DMS79 treated with DMSO at 0.1 percent for 48 hours (cell line): ENCODE data around the gene LIN28B.
"Not testable (repeated sequence)": the region's sequence is repeated elsewhere in the genome, so short reads cannot be mapped to it uniquely, and the experiment has no call there.

Experiments used
- DNase-seq: peaks from one replicate; lab custom pipeline; 2025; lab: John Stamatoyannopoulos, UW

LIN28B gene

DNA sequence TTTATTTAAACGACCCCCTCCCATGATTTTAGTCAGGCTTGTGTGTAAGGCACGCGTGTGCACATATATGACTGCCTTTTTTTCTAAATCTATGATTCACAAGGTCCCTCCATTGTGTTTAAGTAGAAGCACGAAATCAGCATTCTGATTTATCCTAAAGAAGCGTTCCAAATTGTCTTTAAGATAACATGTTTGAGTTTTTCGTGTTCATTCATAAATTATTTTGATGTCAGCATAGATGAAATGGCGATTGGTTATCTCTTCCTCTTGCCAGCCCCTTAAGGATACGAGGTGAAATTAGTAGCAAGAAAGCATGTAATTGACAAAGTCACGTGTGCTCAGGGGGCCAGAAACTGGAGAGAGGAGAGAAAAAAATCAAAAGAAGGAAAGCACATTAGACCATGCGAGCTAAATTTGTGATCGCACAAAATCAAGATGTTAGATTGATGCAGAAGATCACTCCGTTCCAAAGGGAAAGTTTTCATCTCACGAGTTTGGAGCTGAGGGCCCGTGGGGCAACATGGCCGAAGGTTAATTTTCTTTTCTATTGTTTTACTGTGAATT, at the start of gene LIN28B:
Gene LIN28B, plus strand, starts transcription at position 377 of the 564 bp plus-strand sequence. Its CDS starts 144 bp downstream, at position 521.
- DNase-seq: peak; percentile 6

DNA sequence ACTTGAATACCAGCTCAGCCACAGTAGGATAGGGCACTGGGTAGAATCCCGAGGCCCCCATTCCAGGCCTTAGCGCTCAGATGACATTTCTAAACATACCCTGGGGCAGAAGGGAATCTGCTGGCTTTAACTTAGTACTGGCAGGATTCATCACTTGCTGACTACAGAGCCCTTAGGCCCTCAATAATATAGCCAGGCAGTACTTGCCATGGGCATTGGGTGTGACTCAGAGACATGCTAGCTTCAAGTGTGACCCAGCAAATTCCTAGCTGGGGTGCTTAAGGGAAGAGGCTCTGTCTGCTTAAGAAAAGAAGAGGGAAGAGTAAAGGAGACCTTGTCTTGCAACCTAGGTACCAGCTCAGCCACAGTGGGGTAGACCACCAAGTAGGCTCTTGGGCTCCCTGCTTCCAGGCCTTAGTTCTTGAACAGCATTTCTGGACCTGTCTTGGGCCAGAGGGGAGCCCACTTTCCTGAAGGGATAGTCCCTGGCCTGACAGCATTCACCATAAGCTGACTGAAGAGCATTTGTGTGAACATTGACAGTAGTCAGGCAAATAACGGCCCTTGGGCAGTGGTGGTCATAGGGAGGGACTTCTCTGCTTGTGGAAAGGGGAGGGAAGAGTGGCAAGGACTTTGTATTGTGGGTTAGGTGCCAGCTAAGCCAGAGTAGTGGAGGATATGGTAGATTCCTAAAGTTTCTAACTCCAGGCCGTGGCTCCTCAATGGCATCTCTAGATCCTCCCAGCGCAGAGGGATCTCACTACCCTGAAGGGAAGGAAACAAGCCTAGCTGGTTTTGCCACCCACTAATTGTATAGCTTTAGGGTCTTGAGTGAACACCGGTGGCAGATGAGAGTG, 48.6 kb upstream of the LIN28B start:
- DNase-seq: no peak

GRCh38 chr6:104908888-104909525, 47.9 kb upstream of the LIN28B start:
- DNase-seq: no peak

- no peak for DNase-seq
These were observed 35.0 kb upstream of the LIN28B start for GRCh38 chr6:104921896-104922295.

- no peak for DNase-seq
These were observed 28.8 kb upstream of the LIN28B start for GRCh38 chr6:104928141-104928540.

- DNase-seq: no peak
These were observed 27.6 kb upstream of the LIN28B start for GRCh38 chr6:104929353-104929752.

GRCh38 chr6:104930939-104931338, 26.0 kb upstream of the LIN28B start:
- DNase-seq: no peak

DNA sequence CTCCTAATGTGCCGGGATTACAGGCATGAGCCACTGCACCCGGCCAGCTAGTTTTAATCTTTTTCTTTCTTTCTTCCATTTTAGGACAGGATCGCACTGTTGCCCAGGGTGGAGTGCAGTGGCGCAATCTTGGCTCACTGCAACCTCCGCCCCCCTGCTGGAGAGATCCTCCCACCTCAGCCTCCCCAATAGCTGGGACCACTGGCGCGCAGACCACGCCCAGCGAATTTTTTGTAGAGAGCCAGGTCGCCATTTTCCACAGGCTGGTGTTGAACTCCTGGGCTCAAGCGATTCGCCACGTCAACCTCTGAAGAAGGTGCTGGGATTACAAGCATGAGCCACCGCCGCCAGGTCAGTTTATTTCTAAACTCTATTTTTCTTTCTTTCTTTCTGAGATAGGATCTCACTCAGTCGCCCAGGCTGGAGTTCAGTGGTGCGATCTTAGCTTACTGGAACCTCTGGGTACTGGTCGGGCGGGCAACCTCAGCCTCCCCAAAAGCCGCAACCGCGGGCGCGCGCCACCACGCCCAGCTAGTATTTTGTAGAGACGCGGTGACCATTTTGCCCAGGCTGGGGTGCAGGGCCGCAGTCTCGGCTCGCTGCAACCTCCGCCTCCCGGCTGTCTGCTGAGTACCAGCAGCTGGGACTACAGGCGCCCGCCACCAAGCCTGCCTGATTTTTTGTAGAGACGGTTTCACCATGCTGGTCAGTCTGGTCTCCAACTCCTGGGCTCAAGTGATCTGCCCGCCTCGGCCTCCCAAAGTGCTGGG, 20.0 kb upstream of the LIN28B start:
- DNase-seq: no peak

DNA sequence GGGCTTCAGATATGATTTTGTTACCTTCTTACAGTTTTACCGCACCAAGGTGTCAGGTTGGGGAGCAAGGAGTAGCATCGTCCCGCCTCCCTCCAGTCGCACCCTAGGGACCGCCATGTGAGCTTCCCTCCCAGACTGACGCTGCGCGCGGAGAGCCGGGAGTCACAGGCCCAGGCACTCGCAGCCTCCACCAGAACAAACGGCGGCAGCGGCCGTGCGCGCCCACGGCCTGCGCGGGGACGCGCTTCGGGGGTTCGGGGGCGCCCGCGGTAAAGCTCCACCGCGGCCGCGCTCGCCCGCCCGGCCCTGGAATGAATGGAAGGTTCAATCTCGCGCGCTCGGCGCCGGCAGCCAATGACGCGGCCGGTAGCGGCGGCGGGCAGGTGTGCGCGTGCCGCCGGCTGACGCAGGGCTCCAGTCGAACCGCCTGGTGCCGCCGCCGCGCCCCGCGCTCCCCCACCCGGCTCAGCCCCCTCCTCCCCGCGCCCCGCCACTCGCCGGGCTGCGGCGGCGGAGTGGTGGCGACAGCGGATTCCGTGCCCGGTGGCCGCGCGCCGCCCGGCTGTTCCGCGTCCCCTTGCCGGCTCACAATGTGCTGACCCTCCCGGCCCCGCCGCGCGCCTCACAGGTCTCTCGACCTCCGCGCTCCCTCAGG, 16.5 kb upstream of the LIN28B start:
- no peak for DNase-seq

- DNase-seq: no peak
These were observed 15.8 kb upstream of the LIN28B start for GRCh38 chr6:104940893-104941728.

DNA sequence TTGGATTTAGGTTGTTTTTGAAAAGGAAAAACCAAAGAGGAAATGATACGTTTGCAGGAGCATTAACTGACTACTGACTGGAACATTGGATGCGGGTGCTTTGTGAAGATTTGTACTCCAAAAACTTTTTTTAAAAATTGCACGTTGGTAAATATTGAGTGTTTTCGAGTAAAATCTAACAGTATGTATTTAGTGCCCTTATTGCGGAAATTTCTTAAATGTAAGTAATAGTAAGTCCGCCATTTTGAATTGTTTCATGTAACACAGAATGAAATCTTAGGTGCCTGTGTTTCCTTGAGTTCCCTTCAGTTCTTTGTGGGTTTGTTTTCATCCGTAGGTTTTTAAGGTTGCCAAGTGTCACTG, 15.2 kb upstream of the LIN28B start:
- no peak for DNase-seq

DNA sequence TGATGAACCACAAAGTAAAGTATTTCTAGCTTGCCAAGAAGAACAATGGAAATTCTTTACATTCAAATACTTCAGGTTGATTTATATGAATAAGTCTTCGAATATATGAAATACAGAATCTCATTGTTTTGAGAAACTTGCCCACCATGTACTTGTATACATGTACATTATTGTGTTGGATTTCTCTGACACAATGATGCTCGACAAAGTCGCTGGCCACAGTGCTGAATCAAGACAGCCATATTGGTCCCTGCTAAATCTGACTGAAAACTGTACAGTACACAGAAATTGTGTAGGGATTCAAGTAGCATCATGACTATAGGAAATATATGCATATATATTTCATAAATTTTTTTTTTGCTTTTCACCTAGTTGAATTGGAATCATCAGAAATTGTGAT, 13.1 kb upstream of the LIN28B start:
- no peak for DNase-seq

- no peak for DNase-seq
These were observed 7.7 kb upstream of the LIN28B start for GRCh38 chr6:104949206-104949605.

DNA sequence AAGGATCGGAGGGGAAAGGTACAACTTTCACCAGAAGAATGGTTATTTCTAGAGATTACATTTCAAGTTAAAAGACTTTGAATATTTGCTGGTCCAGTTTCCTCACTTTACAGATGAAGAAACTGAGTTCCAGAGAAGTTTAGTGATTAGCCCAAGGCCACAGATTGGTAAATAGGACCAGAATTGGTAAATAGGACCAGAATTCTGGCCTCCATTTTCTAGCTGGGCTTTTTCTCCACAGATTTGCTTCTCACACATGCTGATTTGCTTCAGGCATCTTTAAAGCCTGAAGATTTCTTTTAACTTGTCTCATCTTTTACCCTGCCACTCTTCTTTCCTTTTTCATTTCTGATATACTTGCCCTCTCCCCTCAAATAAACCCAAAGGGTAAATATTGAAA, 5.2 kb upstream of the LIN28B start:
- no peak for DNase-seq

- DNase-seq: no peak
These were observed 4.0 kb upstream of the LIN28B start for GRCh38 chr6:104952911-104953399.

GRCh38 chr6:104953400-104954189, 3.3 kb upstream of the LIN28B start:
- not testable (repeated sequence) for DNase-seq

GRCh38 chr6:104954190-104954797, 2.6 kb upstream of the LIN28B start:
- no peak for DNase-seq

DNA sequence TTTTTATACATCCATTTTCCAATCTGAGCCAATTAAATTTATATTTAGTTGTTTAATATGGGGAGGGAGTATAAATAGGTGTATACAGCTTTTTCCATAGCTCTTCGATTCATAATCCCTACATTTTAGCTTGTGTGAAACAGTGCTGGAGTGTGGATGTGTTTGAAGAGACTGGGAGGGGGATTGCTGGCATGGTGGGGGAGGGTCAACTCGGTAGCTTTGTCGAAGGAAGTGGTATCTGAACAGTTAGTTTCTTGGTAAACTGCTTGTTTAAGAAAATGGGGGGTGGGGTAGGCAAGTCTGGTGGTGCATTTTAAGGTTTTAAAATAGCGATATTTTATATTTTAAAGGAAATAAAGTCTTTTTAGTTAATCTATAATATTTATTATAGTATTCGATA, 1.4 kb upstream of the LIN28B start:
- DNase-seq: no peak

DNA sequence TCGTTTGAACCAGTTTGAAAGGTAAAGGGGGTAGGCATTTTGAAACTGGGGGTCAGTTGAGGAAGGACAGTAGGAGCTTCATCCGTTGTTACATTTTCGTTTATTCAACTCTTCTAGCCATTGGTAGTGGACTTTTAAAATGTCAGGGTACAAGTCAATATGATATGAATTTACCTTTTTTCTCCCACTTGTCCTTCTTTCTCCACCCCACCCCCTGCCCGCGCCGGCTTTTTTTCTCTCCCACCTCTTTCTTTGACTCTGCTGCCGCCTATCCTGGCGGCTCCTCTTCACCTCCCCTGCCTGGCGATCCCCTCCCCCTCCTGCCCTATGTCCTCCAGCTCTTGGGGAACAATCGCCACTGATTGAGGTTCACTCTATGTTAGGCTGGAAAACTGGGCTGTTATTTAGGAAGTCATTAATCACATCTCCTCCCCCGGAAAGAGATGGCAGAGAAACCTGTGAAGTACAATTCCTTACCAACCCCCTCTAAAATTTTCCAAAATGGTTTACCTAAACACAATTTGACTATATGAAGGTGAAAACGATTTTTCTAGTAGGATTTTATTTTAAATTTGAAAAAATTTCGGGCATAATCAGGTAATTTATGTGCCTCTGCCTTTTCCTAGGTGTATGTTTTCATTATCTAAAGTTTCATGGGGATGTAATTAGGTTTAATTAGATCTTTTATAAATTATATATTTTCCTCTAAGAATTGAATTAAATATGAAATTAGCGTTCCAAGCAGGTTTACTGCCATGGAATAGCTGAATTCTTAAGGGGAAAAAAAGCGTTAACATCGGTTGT, 778 bp upstream of the LIN28B start:
- no peak for DNase-seq
